Mesangial cell (primary cell): ENCODE results near the gene SETX. TPM values are rescaled to one million over a fixed set of nuclear protein-coding genes. Genes with fewer than 3 reads are reported as not detected.

ENCODE experiments used
- total RNA-seq: library from RNA; depleted of rRNA; stranded (reverse); fragments of >200 nt; gene quantifications from 2 replicates; pipeline ENCODE4 v1.2.3, GENCODE V29; 2015

SETX gene
- 22.7 and 25.5 TPM in 2 replicates for total RNA-seq

GRCh38 chr9:132354637-132355355 lies at the start of gene SETX:
TSS of gene SETX (minus strand) at chr9:132354986. CDS start at chr9:132349428, 5,558 bp downstream.

Other genes starting within 250 kb of the SETX start
- gene NTNG2, start 192.9 kb downstream of the SETX start, total RNA-seq, result under 0.01 and 1.1 TPM in 2 replicates
- gene TTF1, start 51.9 kb upstream of the SETX start, total RNA-seq, result 2.9 and 6.4 TPM in 2 replicates
- gene CFAP77, start 55.2 kb upstream of the SETX start, total RNA-seq, result not detected in 2 replicates
- not detected in 2 replicates for gene BARHL1, start 227.6 kb upstream of the SETX start, total RNA-seq